Stimulated activated naive CD8-positive, alpha-beta T cell treated with anti-CD3 and anti-CD28 coated beads, Interleukin-15, Interleukin-2, amounts not matched to agents 100 U/mL and 50 U/mL, for 24 hours (primary cell): ENCODE measurements around the gene THAP3.

Experiments used
- ATAC-seq: fragments of 150-1000 bp; cut with Tn5 transposase; one replicate; pipeline ENCODE4 v1.10.0; 2021
- DNase-seq: peaks from one replicate; pipeline ENCODE4 v3.0.0; 2021

THAP3 gene

GRCh38 chr1:6612641-6613360 is 11.9 kb upstream of the THAP3 start:
- DNase-seq: no peak

GRCh38 chr1:6613361-6614018 is 11.2 kb upstream of the THAP3 start, which contains the start of gene PHF13:
Gene PHF13 (plus strand): TSS chr1:6613731. CDS start chr1:6614067, 336 bp downstream.
- DNase-seq (peak; percentile 100), ATAC-seq (peak; percentile 98)

More at GRCh38 chr1:6612641-6613360, 11.9 kb upstream of the THAP3 start:
- no peak for ATAC-seq

GRCh38 chr1:6614019-6614928 is 10.4 kb upstream of the THAP3 start:
- no peak for ATAC-seq
- DNase-seq: peak; percentile 72

- DNase-seq: peak; percentile 19
- ATAC-seq: no peak
Observed at GRCh38 chr1:6614929-6615785, 9.5 kb upstream of the THAP3 start.

- ATAC-seq: no peak
- no peak for DNase-seq
Observed at GRCh38 chr1:6619045-6619444, 5.6 kb upstream of the THAP3 start.

GRCh38 chr1:6621429-6622391 is 3.0 kb upstream of the THAP3 start:
- DNase-seq (no peak), ATAC-seq (no peak)

- ATAC-seq (no peak), DNase-seq (no peak)
Observed at GRCh38 chr1:6622396-6623152, 2.1 kb upstream of the THAP3 start.

- DNase-seq (no peak), ATAC-seq (no peak)
Observed at GRCh38 chr1:6623269-6623965, 1.3 kb upstream of the THAP3 start.

GRCh38 chr1:6625584-6626149 is 999 bp downstream of the THAP3 start:
- ATAC-seq: peak; percentile 28
- DNase-seq: peak; percentile 37

- ATAC-seq: no peak
- DNase-seq: no peak
Observed at GRCh38 chr1:6627031-6627430, 2.4 kb downstream of the THAP3 start.

GRCh38 chr1:6627841-6628545 is 3.3 kb downstream of the THAP3 start:
- DNase-seq (no peak), ATAC-seq (no peak)

GRCh38 chr1:6628971-6629479 is 4.4 kb downstream of the THAP3 start:
- ATAC-seq: no peak
- DNase-seq: no peak

GRCh38 chr1:6630027-6630426 is 5.4 kb downstream of the THAP3 start:
- DNase-seq (no peak), ATAC-seq (no peak)

GRCh38 chr1:6631058-6631457 is 6.4 kb downstream of the THAP3 start:
- DNase-seq (no peak), ATAC-seq (no peak)

- no peak for DNase-seq
Observed at GRCh38 chr1:6632588-6633514, 8.2 kb downstream of the THAP3 start.

GRCh38 chr1:6634371-6635052 is 9.8 kb downstream of the THAP3 start:
- DNase-seq: peak; percentile 52
- peak; percentile 48 for ATAC-seq

More at GRCh38 chr1:6632588-6633514, 8.2 kb downstream of the THAP3 start:
- ATAC-seq: no peak
